Osteoblast (primary cell): ENCODE measurements around the gene PCCA. TPM values are rescaled to one million over a fixed set of nuclear protein-coding genes. Genes with fewer than 3 reads are reported as not detected.

Source experiments
- DNase-seq: peaks from one replicate; pipeline ENCODE4 v3.0.0; 2011; ENCODE audit warnings: low spot score, mixed read lengths; ENCODE audit not compliant: insufficient read length; ENCODE audit errors: missing footprints
- H2AFZ ChIP-seq: 2 replicates; pipeline ENCODE4 v1.6.0; 2011; ENCODE audit warnings: mild to moderate bottlenecking, low read length
- H3K27ac ChIP-seq: 2 replicates; pipeline ENCODE4 v1.5.1; 2011; ENCODE audit warnings: mild to moderate bottlenecking, low read depth, low read length, moderate library complexity
- H3K27me3 ChIP-seq: 2 replicates; pipeline ENCODE4 v1.6.0; 2012; ENCODE audit warnings: mild to moderate bottlenecking, control low read depth, inconsistent platforms, low read length, moderate library complexity; ENCODE audit not compliant: insufficient read depth
- H3K36me3 ChIP-seq: 2 replicates; pipeline ENCODE4 v1.5.1; 2011; ENCODE audit warnings: mild to moderate bottlenecking, low read length, control low read depth, moderate library complexity; ENCODE audit not compliant: insufficient read depth
- H3K4me1 ChIP-seq: 2 replicates; pipeline ENCODE4 v1.5.1; 2011; ENCODE audit warnings: mild to moderate bottlenecking, low read length, control low read depth, moderate library complexity; ENCODE audit not compliant: insufficient read depth
- H3K4me2 ChIP-seq: 2 replicates; pipeline ENCODE4 v1.6.0; 2011; ENCODE audit warnings: mild to moderate bottlenecking, low read length; ENCODE audit not compliant: insufficient read depth
- H3K4me3 ChIP-seq: fragments of 200-600 bp; sonication (generic); 3 replicates; pipeline ENCODE4 v1.5.1; 2012; ENCODE audit warnings: mild to moderate bottlenecking, low read length, inconsistent platforms; ENCODE audit not compliant: insufficient read depth
- H3K79me2 ChIP-seq: 2 replicates; pipeline ENCODE4 v1.6.0; 2012; ENCODE audit warnings: mild to moderate bottlenecking, low read length, control low read depth, inconsistent platforms; ENCODE audit not compliant: insufficient read depth
- H3K9me3 ChIP-seq: 2 replicates; pipeline ENCODE4 v1.5.1; 2011; ENCODE audit warnings: low read depth, low read length, control low read depth
- H4K20me1 ChIP-seq: 2 replicates; pipeline ENCODE4 v1.6.0; 2012; ENCODE audit warnings: mild to moderate bottlenecking, low read length, control low read depth; ENCODE audit not compliant: insufficient read depth
- CTCF ChIP-seq: IDR thresholded peaks from 2 replicates; pipeline ENCODE4 v1.5.1; 2011; ENCODE audit warnings: mild to moderate bottlenecking, low read depth, low read length, moderate library complexity; ENCODE audit errors: extremely low read depth
- total RNA-seq: library from RNA; depleted of rRNA; stranded (reverse); fragments of >200 nt; gene quantifications from 2 replicates; pipeline ENCODE4 v1.2.3, GENCODE V29; 2012

PCCA gene
- total RNA-seq, 1 donor: 40.5 TPM

GRCh38 chr13:100129605-100130004, 40.7 kb downstream of the PCCA start:
- Histone ChIP-seq H2AFZ (no peak overlapping the region), H4K20me1 (no peaks in the 10 kb centered on the region), H3K9me3 (no peaks in the 10 kb centered on the region), H3K4me1 (peaks cover 18% of the 10 kb centered on the region), H3K4me2 (no peak overlapping the region), H3K4me3 (no peak overlapping the region), H3K36me3 (no peaks in the 10 kb centered on the region), H3K27ac (no peak overlapping the region), H3K27me3 (no peaks in the 10 kb centered on the region), H3K79me2 (no peaks in the 10 kb centered on the region)
- DNase-seq: peak; percentile 36
- no peak for TF ChIP-seq CTCF

- no peak overlapping the region for H2AFZ ChIP-seq
- no peaks in the 10 kb centered on the region for H3K27me3 ChIP-seq
- no peaks in the 10 kb centered on the region for H3K9me3 ChIP-seq
- H3K79me2 ChIP-seq: no peaks in the 10 kb centered on the region
- H3K4me2 ChIP-seq: no peak overlapping the region
- H3K36me3 ChIP-seq: no peaks in the 10 kb centered on the region
- DNase-seq: no peak
- no peaks in the 10 kb centered on the region for H4K20me1 ChIP-seq
- no peak for TF ChIP-seq CTCF
- no peak overlapping the region for H3K27ac ChIP-seq
- peaks cover 18% of the 10 kb centered on the region for H3K4me1 ChIP-seq
- H3K4me3 ChIP-seq: no peak overlapping the region
These were observed 41.2 kb downstream of the PCCA start for GRCh38 chr13:100130092-100130491.

- H3K4me3 ChIP-seq: no peak overlapping the region
- no peak overlapping the region for H3K4me2 ChIP-seq
- no peak overlapping the region for H3K27ac ChIP-seq
- TF ChIP-seq CTCF: no peak
- no peak for DNase-seq
- H2AFZ ChIP-seq: no peak overlapping the region
- no peaks in the 10 kb centered on the region for H3K36me3 ChIP-seq
- peaks cover 18% of the 10 kb centered on the region for H3K4me1 ChIP-seq
- H3K79me2 ChIP-seq: no peaks in the 10 kb centered on the region
- no peaks in the 10 kb centered on the region for H3K27me3 ChIP-seq
- H3K9me3 ChIP-seq: no peaks in the 10 kb centered on the region
- no peaks in the 10 kb centered on the region for H4K20me1 ChIP-seq
These were observed 42.1 kb downstream of the PCCA start for GRCh38 chr13:100130930-100131511.

GRCh38 chr13:100131863-100132574, 43.1 kb downstream of the PCCA start:
- Histone ChIP-seq H3K4me2 (peak overlapping the region; percentile 3), H2AFZ (no peak overlapping the region), H3K4me1 (peaks cover 18% of the 10 kb centered on the region), H3K36me3 (no peaks in the 10 kb centered on the region), H3K79me2 (no peaks in the 10 kb centered on the region), H4K20me1 (no peaks in the 10 kb centered on the region), H3K27ac (peak overlapping the region; percentile 31), H3K27me3 (no peaks in the 10 kb centered on the region), H3K9me3 (no peaks in the 10 kb centered on the region), H3K4me3 (no peak overlapping the region)
- DNase-seq: peak; percentile 94
- no peak for TF ChIP-seq CTCF
